IPS DF 6.9 (cell line): ENCODE measurements around the gene FSTL3.
"Not testable (repeated sequence)": the region's sequence is repeated elsewhere in the genome, so short reads cannot be mapped to it uniquely, and the experiment has no call there.

Experiments
- DNase-seq: peaks from one replicate; pipeline ENCODE4 v3.0.0-alpha.2; 2013; ENCODE audit warnings: low read depth, low spot score
- H3K27ac ChIP-seq: one replicate; pipeline ENCODE4 v1.5.1; 2013; ENCODE audit warnings: low read length, control low read depth
- H3K27me3 ChIP-seq: 2 replicates; pipeline ENCODE4 v1.6.1; 2013; ENCODE audit warnings: mild to moderate bottlenecking, low read length; ENCODE audit not compliant: control insufficient read depth, insufficient read depth
- H3K36me3 ChIP-seq: 2 replicates; pipeline ENCODE4 v1.6.1; 2013; ENCODE audit warnings: low read length; ENCODE audit not compliant: control insufficient read depth, insufficient read depth
- H3K4me1 ChIP-seq: 2 replicates; pipeline ENCODE4 v1.6.1; 2013; ENCODE audit warnings: low read length; ENCODE audit not compliant: control insufficient read depth, insufficient read depth
- H3K4me3 ChIP-seq: 2 replicates; pipeline ENCODE4 v1.5.1; 2013; ENCODE audit warnings: mild to moderate bottlenecking, low read length
- H3K9me3 ChIP-seq: 2 replicates; pipeline ENCODE4 v1.6.1; 2013; ENCODE audit warnings: low read length, inconsistent platforms; ENCODE audit not compliant: control insufficient read depth, insufficient read depth
- WGBS: extraction: QIAGEN DNeasy Blood & Tissue Kit; methylation state at CpG from one replicate; pipeline ENCODE4 v1.1.7; 2013; ENCODE audit warnings: mixed read lengths, missing lambda C conversion rate; ENCODE audit not compliant: insufficient read length, insufficient coverage; 5-methylcytosine and 5-hydroxymethylcytosine counted together

Gene FSTL3

GRCh38 chr19:676339-677105 is at the start of gene FSTL3:
Gene FSTL3, plus strand, starts transcription at chr19:676392. Its CDS starts 32 bp downstream, at chr19:676424.
- Histone ChIP-seq H3K27ac (no peak within 1 kb of the TSS), H3K9me3 (no peaks in the 10 kb centered on the region), H3K4me3 (peak within 1 kb of the TSS; percentile 12; the same call in 1 of the 2 replicates), H3K4me1 (peaks cover 4% of the 10 kb centered on the region), H3K27me3 (peaks cover 7% of the 10 kb centered on the region), H3K36me3 (no peaks in the 10 kb centered on the region; the same call in 1 of the 2 replicates)
- WGBS, result no CpG with 5 or more reads among the region's 63 CpGs
- DNase-seq, result no peak

GRCh38 chr19:626566-626965 is 49.6 kb upstream of the FSTL3 start:
- H3K27me3 ChIP-seq, H3K27ac ChIP-seq, DNase-seq, H3K9me3 ChIP-seq, H3K4me1 ChIP-seq, H3K4me3 ChIP-seq: not testable (repeated sequence)
- peaks cover 24% of the 10 kb centered on the region for H3K36me3 ChIP-seq
- no CpG with 5 or more reads among the region's 7 CpGs for WGBS

GRCh38 chr19:628168-628567 is 48.0 kb upstream of the FSTL3 start:
- no CpG with 5 or more reads among the region's 19 CpGs for WGBS
- no peak overlapping the region for H3K27ac ChIP-seq
- peaks cover 10% of the 10 kb centered on the region for H3K36me3 ChIP-seq
- H3K4me1 ChIP-seq, result no peaks in the 10 kb centered on the region
- no peaks in the 10 kb centered on the region for H3K27me3 ChIP-seq
- H3K4me3 ChIP-seq, result no peak overlapping the region
- H3K9me3 ChIP-seq, result no peaks in the 10 kb centered on the region
- no peak for DNase-seq

GRCh38 chr19:629515-629914 is 46.7 kb upstream of the FSTL3 start:
- not testable (repeated sequence) for H3K36me3 ChIP-seq, H3K27me3 ChIP-seq, H3K9me3 ChIP-seq, H3K27ac ChIP-seq, H3K4me1 ChIP-seq, DNase-seq, H3K4me3 ChIP-seq
- no CpG with 5 or more reads among the region's 25 CpGs for WGBS

- WGBS, result no CpG with 5 or more reads among the region's 30 CpGs
- no peaks in the 10 kb centered on the region for H3K27me3 ChIP-seq
- no peaks in the 10 kb centered on the region for H3K9me3 ChIP-seq
- no peak overlapping the region for H3K4me3 ChIP-seq
- peaks cover 1% of the 10 kb centered on the region; the same call in 1 of the 2 replicates for H3K4me1 ChIP-seq
- H3K36me3 ChIP-seq, result peaks cover 6% of the 10 kb centered on the region; the same call in 1 of the 2 replicates
- DNase-seq, result no peak
- H3K27ac ChIP-seq, result no peak overlapping the region
Measured at GRCh38 chr19:629961-630714, 46.1 kb upstream of the FSTL3 start.

GRCh38 chr19:632579-633067 is 43.6 kb upstream of the FSTL3 start:
- DNase-seq, result no peak
- H3K4me3 ChIP-seq, result peak overlapping the region; percentile 61; the same call in 1 of the 2 replicates
- no peaks in the 10 kb centered on the region for H3K27me3 ChIP-seq
- H3K9me3 ChIP-seq, result no peaks in the 10 kb centered on the region
- no peak overlapping the region for H3K27ac ChIP-seq
- H3K36me3 ChIP-seq, result peaks cover 6% of the 10 kb centered on the region; the same call in 1 of the 2 replicates
- WGBS, result no CpG with 5 or more reads among the region's 35 CpGs
- peaks cover 1% of the 10 kb centered on the region; the same call in 1 of the 2 replicates for H3K4me1 ChIP-seq

- peak; percentile 95 for DNase-seq
- Histone ChIP-seq H3K36me3 (peaks cover 6% of the 10 kb centered on the region; the same call in 1 of the 2 replicates), H3K27me3 (no peaks in the 10 kb centered on the region), H3K4me1 (peaks cover 1% of the 10 kb centered on the region; the same call in 1 of the 2 replicates), H3K27ac (no peak within 1 kb of the TSS), H3K9me3 (no peaks in the 10 kb centered on the region), H3K4me3 (peak within 1 kb of the TSS; percentile 69)
- no CpG with 5 or more reads among the region's 67 CpGs for WGBS
Measured at GRCh38 chr19:633068-633785, 43.0 kb upstream of the FSTL3 start, which contains the start of gene POLRMT. Gene POLRMT, minus strand, starts transcription at chr19:633537. Its CDS starts 25 bp downstream, at chr19:633512.

GRCh38 chr19:633786-634639 is 42.2 kb upstream of the FSTL3 start:
- no peak overlapping the region for H3K27ac ChIP-seq

GRCh38 chr19:634975-635652 is 41.1 kb upstream of the FSTL3 start:
- peaks cover 4% of the 10 kb centered on the region; the same call in 1 of the 2 replicates for H3K36me3 ChIP-seq
- DNase-seq, result no peak
- H3K27me3 ChIP-seq, result no peaks in the 10 kb centered on the region
- H3K4me1 ChIP-seq, result peaks cover 1% of the 10 kb centered on the region; the same call in 1 of the 2 replicates
- no CpG with 5 or more reads among the region's 16 CpGs for WGBS
- H3K9me3 ChIP-seq, result no peaks in the 10 kb centered on the region
- no peak overlapping the region for H3K4me3 ChIP-seq
- no peak overlapping the region for H3K27ac ChIP-seq

More at GRCh38 chr19:633786-634639, 42.2 kb upstream of the FSTL3 start:
- no peaks in the 10 kb centered on the region for H3K27me3 ChIP-seq
- H3K4me3 ChIP-seq, result peak overlapping the region; percentile 69; the same call in 1 of the 2 replicates
- H3K9me3 ChIP-seq, result no peaks in the 10 kb centered on the region
- no CpG with 5 or more reads among the region's 32 CpGs for WGBS
- H3K4me1 ChIP-seq, result peaks cover 1% of the 10 kb centered on the region; the same call in 1 of the 2 replicates
- peaks cover 5% of the 10 kb centered on the region; the same call in 1 of the 2 replicates for H3K36me3 ChIP-seq
- no peak for DNase-seq
